GM13976 (cell line): Measurements from ENCODE around the gene SFXN4.
"Not testable (repeated sequence)": the region's sequence is repeated elsewhere in the genome, so short reads cannot be mapped to it uniquely, and the experiment has no call there.

Experiments used
- DNase-seq: peaks from one replicate; pipeline ENCODE4 v3.0.0; 2012; ENCODE audit warnings: low spot score
- in situ Hi-C: fragments of 300-500 bp; cut with MboI; formaldehyde crosslinking; loops from one replicate; pipeline ENCODE4 v1.12.0; 2022; ENCODE audit warnings: low sequenced_read_pairs, mixed read lengths, inconsistent platforms; ENCODE audit not compliant: unreplicated experiment
- TF ChIP-seq, protein P1 (sequence below): IDR thresholded peaks from 2 replicates; pipeline ENCODE4 v1.5.1; 2012; ENCODE audit warnings: borderline replicate concordance, mild to moderate bottlenecking; ENCODE audit not compliant: insufficient read depth; ENCODE audit errors: extremely low read depth, missing control alignments, control extremely low read depth

Gene SFXN4

DNA sequence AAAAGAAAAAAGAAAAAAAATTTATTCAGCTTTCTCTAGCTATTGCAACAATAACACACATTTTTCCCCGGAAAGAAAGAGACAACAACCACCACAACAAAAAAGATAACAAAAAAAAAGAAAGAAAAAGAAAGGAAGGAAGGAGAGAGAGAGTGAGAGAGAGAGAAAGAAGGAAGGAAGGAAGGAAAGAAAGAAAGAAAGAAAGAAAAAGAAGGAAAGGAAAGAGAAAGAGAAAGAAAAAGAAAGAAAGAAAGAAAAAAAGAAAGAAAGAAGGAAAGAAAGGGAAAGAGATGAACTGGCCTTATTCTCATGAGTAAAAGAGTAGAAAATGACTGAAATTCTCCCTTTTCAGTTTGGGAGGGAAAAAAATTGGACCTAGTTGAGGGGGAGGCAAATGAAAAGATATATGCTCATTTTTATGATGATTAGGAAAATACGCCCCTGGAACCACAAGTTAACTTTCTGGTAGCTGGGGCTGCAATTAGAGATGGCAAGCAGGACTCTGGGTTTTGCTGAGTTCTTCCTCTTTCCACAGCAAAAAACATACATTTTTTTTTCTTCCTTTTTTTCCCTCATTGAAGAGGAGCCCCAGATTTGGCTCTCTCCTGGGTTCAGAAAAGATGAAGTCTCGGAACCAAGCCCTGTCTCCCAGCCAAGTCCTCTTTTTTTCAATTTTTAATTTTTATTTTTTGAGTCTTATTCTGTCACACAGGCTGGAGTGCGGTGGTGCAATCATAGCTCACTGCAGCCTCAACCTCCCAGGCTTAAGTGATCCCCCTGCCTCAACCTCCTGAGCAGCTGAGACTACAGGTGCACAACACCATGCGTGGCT lies 25.7 kb upstream of the SFXN4 start:
- DNase-seq: no peak
- in situ Hi-C loops: loop anchor here (10.0 kb wide), 1 partner anchor 224 kb away; no protein-coding TSS in a partner anchor
- TF ChIP-seq, protein P1, sequence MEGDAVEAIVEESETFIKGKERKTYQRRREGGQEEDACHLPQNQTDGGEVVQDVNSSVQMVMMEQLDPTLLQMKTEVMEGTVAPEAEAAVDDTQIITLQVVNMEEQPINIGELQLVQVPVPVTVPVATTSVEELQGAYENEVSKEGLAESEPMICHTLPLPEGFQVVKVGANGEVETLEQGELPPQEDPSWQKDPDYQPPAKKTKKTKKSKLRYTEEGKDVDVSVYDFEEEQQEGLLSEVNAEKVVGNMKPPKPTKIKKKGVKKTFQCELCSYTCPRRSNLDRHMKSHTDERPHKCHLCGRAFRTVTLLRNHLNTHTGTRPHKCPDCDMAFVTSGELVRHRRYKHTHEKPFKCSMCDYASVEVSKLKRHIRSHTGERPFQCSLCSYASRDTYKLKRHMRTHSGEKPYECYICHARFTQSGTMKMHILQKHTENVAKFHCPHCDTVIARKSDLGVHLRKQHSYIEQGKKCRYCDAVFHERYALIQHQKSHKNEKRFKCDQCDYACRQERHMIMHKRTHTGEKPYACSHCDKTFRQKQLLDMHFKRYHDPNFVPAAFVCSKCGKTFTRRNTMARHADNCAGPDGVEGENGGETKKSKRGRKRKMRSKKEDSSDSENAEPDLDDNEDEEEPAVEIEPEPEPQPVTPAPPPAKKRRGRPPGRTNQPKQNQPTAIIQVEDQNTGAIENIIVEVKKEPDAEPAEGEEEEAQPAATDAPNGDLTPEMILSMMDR: no peak

DNA sequence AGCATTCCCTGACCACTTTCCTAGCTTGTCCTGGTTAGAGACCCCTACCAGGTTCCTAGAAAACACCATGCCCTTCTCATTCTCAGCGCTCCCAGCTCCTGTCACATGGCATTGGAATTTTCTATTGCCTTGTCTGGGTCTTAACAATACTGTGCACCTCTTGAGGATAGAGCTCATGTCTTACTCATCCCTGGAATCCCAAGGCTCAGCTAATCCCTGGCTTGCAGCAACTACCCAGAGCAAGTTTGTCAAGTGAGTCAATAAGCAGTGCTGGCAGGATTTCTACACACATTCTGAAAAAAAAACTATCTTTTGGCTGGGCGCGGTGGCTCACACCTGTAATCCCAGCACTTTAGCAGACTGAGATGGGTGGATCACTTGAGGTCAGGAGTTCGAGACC lies 24.8 kb upstream of the SFXN4 start:
- in situ Hi-C loops: loop anchor here (10.0 kb wide), 1 partner anchor 224 kb away; no protein-coding TSS in a partner anchor
- TF ChIP-seq, protein P1: no peak
- DNase-seq: no peak

DNA sequence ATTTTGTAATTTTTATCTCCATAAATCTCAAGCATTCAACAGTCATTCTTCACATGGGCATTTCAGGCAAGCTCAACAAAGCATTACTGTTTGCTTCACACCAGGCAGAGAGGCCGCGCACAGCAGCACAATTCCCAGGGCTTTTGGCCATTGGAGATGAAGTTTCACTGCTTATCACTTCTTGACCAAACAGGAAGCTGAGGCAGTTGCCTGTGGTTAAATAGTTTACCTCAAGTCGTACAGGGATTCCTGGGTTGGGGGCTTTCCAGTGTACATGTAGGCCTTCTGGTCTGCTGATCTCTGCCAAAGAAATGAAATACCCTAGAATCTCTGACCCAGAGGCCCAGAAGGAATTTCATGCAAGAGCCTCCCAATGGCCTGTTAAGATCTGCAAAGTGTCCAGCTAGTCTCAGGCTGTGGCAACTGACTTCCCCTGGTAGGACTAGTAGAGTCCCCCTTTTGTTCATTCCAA lies 24.3 kb upstream of the SFXN4 start:
- DNase-seq: no peak
- in situ Hi-C loops: loop anchor here (10.0 kb wide), 1 partner anchor 225 kb away; no protein-coding TSS in a partner anchor
- TF ChIP-seq, protein P1: no peak

DNA sequence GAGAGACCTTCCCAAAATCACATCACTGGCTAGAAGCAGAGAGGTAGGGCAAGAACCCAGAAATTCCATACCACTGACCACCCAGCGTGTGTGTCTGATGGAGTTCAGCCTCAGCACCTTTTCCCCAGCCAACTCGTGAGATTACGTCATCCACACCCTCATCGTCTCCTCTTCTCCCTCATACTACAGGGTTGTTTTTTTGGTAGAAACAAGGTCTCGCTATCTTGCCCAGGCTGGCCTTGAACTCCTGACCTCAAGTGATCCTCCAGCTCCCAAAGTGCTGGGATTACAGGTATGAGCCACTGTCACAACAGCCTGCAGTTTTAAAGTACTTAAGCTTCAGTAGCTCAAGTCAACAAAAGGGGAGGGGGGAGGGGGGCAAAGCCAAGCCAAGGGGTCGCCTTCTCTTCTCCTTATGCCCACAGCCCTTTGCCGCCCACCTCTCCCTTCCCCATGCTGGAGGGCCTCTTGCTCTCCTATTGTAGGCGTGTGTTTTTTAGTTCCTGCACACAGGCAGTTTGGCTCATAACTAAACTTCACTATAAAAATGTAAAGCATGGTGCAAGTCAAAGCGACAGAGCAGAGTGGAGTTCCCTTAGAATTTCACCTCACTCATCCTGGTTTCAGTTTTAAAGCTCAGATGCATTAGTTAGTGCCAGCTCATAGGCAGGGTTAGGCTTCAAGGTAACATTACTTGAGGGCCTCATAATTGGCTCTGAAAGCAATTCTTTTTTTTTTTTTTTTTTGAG lies 18.3 kb upstream of the SFXN4 start:
- DNase-seq: no peak
- TF ChIP-seq, protein P1: no peak
- in situ Hi-C loops: no loop called here

DNA sequence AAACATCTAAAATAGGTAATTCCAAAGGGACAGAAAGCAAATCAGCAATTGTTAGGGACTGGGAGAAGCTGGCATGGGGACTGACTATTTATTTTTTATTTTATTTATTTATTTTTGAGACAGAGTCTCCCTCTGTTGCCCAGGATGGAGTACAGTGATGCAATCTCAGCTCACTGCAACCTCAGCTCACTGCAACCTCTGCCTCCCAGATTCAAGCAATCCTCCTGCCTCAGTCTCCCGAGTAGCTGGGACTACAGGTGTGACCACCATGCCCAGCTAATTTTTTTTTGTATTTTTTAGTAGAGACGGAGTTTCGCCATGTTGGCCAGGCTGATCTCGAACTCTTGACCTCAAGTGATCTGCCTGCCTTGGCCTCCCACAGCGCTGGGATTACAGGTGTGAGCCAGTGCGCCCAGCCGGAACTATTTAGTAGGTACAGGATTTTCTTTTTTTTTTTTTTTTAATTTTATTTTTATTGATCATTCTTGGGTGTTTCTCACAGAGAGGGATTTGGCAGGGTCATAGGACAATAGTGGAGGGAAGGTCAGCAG lies 15.4 kb upstream of the SFXN4 start:
- in situ Hi-C loops, DNase-seq: not testable (repeated sequence)

DNA sequence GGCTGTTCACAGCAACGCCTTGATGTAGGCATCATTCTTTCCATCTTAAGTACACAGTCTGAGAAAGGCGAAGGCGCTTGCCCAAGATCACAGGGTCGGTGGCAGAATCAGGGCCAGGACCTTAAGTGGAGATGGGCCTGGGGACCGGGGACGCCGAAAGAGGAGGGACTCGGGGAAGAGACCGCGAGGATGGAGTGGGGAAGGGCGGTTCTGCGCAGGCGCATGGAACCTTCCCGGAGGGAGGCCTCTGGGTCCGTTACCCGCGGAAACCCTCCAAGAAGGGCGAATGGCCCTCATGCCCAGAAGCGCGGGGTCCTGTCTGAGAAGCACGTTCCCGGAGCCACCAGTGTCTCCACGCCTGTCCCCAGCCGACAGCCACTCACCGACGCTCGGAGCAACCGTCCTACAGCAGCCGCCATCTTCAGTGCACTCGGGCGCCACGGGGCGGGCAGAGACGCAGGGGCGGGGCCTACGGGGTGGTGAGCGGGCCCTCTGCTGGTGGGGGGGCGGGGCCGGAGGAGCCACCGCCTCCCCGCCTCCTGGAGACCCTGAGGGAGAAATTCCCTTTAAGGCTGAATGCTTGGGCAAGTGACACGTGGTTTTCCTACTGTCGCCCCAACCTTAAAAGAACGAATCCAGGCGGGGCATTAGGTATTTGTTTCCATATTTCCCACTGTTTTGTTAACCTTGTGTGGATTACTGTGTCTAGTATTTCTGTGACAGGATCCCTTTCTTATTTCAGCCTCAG lies 13.0 kb upstream of the SFXN4 start, which contains the start of gene PRDX3:
TSS of gene PRDX3 (minus strand) at position 441 of the 748 bp plus-strand sequence. CDS start at position 419, 22 bp downstream.
- TF ChIP-seq, protein P1: no peak
- DNase-seq: peak; percentile 93
- in situ Hi-C loops: no loop called here
